GM11168 (cell line): ENCODE measurements around the gene ADAM30.

Source experiments
- in situ Hi-C: fragments of 300-500 bp; cut with MboI; formaldehyde crosslinking; loops from one replicate; pipeline ENCODE4 v1.12.0; 2022; ENCODE audit warnings: low sequenced_read_pairs; ENCODE audit not compliant: unreplicated experiment

ADAM30 gene

GRCh38 chr1:119909890-119910596 is 13.7 kb upstream of the ADAM30 start:
- in situ Hi-C loops: no loop called here

GRCh38 chr1:119908661-119909060 is 12.3 kb upstream of the ADAM30 start:
- in situ Hi-C loops: no loop called here

- in situ Hi-C loops: no loop called here
These were observed 10.8 kb upstream of the ADAM30 start for GRCh38 chr1:119906927-119907652.

- in situ Hi-C loops: no loop called here
These were observed 7.1 kb upstream of the ADAM30 start for GRCh38 chr1:119903443-119903835.

GRCh38 chr1:119902775-119903442 is 6.6 kb upstream of the ADAM30 start:
- in situ Hi-C loops: no loop called here

- in situ Hi-C loops: no loop called here
These were observed 2.8 kb upstream of the ADAM30 start for GRCh38 chr1:119898981-119899720.

- in situ Hi-C loops: no loop called here
These were observed 2.2 kb upstream of the ADAM30 start for GRCh38 chr1:119898530-119898929.

DNA sequence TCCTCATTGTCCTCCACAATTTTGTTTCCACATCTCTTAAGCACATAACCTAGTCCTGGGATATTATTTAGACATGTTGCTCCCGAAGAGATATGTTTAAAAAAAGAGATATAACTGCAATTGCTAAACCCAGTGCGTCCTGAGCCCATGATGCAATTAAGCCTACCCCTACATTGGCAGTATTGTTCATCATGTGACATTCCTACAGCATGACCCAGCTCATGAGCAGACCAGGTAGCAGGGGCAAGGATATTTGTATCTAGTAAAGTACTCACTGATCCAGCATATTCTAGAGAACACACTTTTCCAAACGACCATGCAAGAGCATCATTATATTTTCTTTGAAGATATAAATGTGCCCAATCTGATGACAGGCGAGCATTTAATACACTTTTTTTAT is 1.2 kb downstream of the ADAM30 start:
- in situ Hi-C loops: no loop called here

- in situ Hi-C loops: no loop called here
These were observed 2.3 kb downstream of the ADAM30 start for GRCh38 chr1:119893827-119894700.

DNA sequence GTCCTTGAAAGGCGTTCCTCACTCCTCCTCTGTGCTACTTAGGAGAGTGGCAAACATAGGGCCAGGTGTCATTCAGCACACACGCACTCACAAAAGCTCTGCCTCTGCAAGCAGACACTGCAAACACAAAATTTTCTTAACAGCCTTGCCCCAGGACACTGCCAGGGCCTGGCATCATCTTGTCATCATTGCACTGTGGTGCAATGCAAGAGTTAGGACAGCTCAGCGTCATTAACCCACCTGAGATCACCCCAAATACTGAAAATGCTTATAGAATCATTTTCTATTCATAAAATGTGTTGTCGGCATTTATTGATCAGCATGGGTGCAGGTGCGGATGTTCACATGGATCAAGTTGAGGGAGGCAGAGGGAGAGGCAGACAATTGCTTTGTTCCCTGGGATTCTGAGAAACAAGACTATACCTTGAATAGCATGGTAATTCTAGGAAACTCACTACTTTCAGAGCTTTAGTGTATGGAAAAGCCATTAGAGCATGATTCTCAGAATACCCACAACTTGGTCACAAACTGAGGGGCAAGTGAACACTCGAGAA is 3.0 kb downstream of the ADAM30 start:
- in situ Hi-C loops: no loop called here

GRCh38 chr1:119891386-119891785 is 4.9 kb downstream of the ADAM30 start:
- in situ Hi-C loops: no loop called here

GRCh38 chr1:119888476-119888875 is 7.8 kb downstream of the ADAM30 start:
- in situ Hi-C loops: no loop called here

DNA sequence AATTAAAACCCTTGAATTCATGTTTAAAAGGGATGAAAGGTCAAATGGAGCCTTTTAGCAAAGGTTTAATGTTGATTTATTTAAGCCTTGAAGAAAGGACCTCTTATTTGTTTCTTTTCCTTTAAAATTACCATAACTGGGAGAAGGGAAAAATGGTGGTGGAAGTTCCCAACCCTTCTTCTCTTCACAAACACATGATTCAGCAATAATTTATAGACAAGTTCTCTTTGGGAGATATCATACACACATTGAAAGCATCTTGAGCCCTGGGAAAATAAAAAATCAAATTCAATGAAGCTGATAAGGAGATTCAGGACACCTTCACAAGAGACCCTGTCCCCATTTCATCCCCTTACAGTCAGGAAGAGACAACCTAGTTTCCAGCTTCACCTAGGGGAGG is 8.9 kb downstream of the ADAM30 start:
- in situ Hi-C loops: no loop called here

DNA sequence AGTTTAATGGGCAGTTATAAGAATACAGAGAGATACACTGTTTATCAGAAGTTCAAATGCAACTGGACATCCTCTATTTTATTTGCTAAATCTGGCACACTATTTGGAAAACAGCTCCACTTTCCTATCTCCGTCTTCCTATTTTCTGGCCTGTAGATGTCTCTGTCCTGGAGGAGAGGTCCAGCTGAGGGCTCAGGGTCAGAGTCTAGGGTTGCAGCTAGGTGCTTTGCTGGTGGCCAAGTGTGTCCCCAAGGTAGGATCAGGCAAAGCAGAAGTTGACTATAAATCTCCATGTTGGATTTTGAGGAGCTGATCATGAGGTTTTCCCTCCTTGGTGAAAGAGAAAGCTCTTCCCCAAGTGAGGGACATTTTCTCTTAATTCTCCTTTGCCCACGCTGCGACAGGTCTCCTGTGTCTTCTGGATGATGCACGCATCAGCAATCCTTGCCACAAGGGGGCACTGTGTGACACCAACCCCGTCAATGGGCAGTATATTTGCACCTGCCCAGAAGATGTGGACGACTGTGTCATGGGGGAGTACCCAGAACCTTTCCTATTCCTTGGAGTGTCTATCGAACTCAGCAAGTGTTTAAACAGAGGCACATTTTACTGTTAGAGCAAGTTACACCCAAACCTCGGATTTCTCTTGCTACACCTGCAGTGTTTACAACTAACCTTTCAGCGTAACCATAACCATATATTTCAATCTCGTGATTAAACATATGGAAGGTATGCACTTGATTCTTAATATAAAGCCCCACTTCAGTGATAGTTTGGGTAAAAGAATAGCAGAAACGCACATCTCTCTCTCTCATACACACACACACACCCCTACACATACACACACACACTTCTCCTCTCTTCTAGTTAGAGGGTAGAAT is 10.2 kb downstream of the ADAM30 start:
- in situ Hi-C loops: no loop called here

DNA sequence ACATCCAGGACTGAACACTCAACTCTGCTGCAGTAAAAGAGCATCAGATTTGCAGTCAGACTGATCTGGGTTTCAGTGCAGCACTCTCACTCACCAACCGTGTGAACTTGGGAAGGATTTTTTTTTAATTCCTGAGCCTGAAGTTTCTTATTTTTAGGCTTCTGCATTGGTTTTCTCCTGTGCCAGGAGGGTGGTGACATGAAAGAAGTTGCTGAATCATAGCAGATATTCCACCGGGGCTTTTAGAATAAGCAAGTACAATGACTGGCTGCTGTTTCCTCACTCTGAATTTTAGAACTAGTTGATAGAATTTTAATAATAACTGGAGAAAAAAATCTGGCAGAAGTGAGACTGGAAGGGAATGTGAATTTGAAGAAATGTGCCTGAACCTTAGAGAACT is 11.6 kb downstream of the ADAM30 start:
- in situ Hi-C loops: no loop called here

- in situ Hi-C loops: no loop called here
These were observed 12.5 kb downstream of the ADAM30 start for GRCh38 chr1:119883826-119884225.

- in situ Hi-C loops: no loop called here
These were observed 13.9 kb downstream of the ADAM30 start for GRCh38 chr1:119882132-119883049.
